Measurements from ENCODE around the gene CENPP.
"Not testable (repeated sequence)": the region's sequence is repeated elsewhere in the genome, so short reads cannot be mapped to it uniquely, and the experiment has no call there.

CENPP gene

DNA sequence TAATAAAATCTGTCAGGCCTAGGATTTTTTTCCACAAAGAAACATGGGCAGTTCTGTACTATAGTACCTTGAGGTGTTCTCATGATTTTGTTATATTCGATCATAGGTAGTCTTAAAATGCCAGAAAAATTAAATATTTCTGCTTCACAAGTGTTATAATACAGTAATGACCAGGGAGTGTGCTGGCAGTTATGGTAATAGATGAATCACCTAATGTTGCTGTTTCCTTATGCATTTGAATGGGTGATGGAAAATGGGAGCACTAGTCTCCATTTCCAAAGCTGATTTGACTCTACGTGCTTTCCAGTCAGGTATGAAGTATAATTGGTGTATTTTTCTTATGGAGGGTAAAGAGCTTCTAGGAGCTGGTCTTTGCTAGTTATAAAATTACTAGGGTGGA, 54.9 kb downstream of the CENPP start:
- DNase-seq (ENCODE audit: low spot score), result no peak

GRCh38 chr9:92381775-92382174, 56.0 kb downstream of the CENPP start:
- DNase-seq (ENCODE audit: low spot score), result no peak

- no peak for DNase-seq (ENCODE audit: low spot score)
Observed at GRCh38 chr9:92384375-92384774, 58.6 kb downstream of the CENPP start.

- DNase-seq (ENCODE audit: low spot score), result no peak
Observed at GRCh38 chr9:92385001-92385400, 59.2 kb downstream of the CENPP start.

DNA sequence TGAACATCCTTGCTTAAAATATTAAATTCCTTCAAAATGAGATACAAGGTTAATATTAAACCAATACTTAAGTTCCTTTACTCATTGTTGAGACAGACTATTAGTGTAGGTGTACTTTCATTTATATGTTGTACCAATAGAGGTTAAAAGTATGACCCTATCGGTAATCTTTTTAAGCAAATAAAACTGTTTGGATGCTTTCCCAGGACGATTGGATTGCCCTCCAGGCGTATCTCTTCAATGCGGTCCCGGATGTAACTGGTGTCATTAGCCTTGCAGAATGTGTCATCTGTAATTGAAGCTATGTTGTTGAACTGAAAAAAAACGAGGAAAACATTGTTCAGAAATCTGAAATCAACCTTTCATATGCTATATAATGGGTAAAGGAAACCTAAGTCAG, 59.7 kb downstream of the CENPP start:
- no peak for DNase-seq (ENCODE audit: low spot score)

DNA sequence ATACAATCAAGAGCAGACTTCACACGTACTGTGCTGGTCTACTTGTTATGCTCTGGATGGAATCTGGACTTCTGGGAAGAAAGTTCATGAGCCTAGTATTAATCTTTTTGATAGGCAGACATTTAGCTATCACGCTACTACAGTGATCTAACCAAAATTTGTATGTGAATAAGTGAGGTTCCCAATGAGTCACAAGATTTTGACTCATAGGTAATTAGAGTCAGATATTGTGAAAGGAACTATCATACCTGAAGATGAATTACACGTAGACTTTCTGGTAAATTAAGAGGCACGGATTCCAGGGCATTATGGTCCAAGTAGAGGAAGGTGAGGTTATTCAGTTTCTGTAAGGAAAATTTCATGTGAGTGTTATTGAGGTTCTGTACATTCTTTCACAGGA, 60.2 kb downstream of the CENPP start:
- no peak for DNase-seq (ENCODE audit: low spot score)

- no peak for DNase-seq (ENCODE audit: low spot score)
Observed at GRCh38 chr9:92392690-92393089, 66.9 kb downstream of the CENPP start.

GRCh38 chr9:92393686-92394085, 67.9 kb downstream of the CENPP start:
- no peak for DNase-seq (ENCODE audit: low spot score)

- no peak for DNase-seq (ENCODE audit: low spot score)
Observed at GRCh38 chr9:92395617-92396016, 69.9 kb downstream of the CENPP start.

DNA sequence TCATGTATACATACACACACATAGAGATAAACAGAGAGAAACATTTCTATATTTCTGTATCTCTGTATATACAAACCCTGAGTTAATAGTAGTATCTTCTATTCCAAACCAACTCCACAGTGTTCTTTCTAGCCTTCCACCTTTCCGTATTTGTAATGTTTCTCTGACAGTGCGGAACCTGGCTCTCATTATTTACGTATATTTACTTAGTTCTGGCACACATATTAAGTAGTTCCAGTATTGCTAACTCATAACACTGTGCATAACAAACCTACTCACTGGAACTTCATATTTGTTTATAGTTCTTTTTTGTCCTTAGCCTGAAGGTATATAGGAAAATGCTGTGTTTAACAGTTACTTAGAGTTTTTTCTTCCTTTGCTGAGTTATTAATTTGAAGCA, 72.1 kb downstream of the CENPP start:
- no peak for DNase-seq (ENCODE audit: low spot score)

GRCh38 chr9:92402360-92402759, 76.6 kb downstream of the CENPP start:
- DNase-seq (ENCODE audit: low spot score), result no peak

DNA sequence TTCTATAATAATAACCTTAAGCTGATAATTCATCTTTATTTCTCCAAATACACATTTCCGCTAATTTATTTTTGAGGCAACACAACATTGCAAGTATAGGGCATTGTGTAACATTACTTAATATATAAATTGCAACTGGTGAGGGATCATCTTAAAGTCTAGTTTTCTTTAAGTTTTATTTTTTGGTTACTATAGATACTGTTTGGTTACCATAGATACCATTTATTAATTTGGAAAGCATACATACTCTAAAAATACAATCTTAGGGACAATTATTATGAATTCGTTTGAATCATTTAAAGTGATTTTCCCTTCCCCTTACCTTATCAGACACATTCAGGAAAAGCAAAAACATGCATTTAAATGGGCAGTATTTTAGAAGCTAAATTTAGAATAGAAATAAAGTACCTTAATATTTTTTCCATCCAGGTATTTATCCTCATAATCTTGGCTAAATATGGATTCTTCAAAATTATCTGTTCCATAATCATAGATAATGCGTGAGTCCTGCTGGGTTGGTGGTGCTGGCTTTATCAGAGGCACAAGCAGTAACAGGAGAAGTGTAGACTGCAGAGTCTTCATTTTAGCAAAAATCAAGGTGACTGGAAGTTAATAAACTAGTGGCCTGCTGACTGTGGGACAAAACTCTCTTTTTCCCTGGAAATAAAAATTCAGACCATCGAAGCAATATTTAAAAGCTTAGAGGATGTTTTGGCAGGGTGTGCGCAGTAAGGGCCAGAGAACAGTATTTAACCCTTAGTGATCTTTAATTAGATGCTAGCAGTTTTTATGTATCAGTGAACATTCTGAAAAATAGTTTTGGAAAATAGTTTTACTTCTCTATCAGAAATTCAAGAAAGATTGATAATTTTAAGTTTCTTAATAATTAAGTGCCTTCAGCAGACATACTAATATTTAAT, 77.3 kb downstream of the CENPP start:
- no peak for DNase-seq (ENCODE audit: low spot score)

DNA sequence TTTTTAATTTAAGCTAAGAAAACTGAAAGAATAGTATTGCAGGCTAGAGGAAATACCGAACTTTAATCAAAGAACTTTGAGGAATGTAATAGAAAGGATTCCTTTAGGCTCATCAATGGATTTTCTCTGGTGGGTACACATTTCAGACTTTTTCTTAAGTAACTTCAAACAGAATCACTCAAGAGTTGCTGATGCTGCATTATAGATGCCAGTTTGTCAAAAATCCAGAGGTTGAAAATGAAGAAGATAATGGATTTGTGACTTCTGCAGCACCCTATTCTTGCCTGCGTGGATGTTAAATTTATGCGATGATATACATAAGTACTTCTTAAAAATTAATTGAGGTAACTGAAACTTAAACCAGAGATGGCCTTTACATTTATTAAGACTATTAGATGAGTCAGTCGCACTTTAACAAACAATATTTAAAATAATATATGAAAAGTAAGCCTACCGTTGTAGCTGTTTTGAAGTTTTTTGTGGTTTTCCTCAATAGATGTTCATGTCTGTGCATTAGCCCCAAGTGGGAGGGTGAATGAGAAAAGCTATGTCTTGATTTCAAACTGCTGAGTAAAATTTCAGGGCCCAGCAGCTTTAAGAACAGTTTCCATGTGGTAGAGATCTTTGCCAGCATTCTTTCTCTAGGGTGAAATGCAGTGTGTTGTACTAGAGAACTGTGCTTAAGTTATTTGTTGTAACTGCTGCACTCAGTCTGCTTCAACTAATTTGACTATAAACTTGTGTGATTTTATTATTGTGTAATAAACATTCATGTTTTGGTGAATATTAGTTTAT, 78.5 kb downstream of the CENPP start, which contains the start of gene OGN:
Gene OGN (minus strand): TSS at position 537 of the 795 bp plus-strand sequence. CDS start 1,171 bp downstream, outside the sequence.
- DNase-seq (ENCODE audit: low spot score), result no peak

- no peak for DNase-seq (ENCODE audit: low spot score)
Observed at GRCh38 chr9:92405818-92406217, 80.1 kb downstream of the CENPP start.

GRCh38 chr9:92406477-92406876, 80.7 kb downstream of the CENPP start:
- no peak for DNase-seq (ENCODE audit: low spot score)

GRCh38 chr9:92407818-92408217, 82.1 kb downstream of the CENPP start:
- no peak for DNase-seq (ENCODE audit: low spot score)

GRCh38 chr9:92408747-92409478, 83.2 kb downstream of the CENPP start:
- DNase-seq (ENCODE audit: low spot score), result no peak

DNA sequence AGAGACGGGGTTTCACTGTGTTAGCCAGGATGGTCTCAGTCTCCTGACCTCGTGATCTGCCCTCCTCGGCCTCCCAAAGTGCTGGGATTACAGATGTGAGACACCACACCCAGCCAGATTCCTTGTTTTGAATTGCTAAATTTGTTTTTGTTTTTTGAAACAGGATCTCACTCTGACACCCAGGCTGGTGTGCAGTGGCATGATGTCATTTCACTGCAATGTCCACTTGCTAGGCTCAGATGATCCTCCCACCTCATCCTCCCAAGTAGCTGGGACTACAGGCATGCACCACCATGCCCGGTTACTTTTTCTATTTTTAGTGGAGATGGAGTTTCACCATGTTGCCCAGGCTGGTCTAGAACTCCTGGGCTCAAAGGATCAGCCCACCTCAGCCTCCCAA, 85.4 kb downstream of the CENPP start:
- DNase-seq (ENCODE audit: low spot score), result not testable (repeated sequence)

- no peak for DNase-seq (ENCODE audit: low spot score)
Observed at GRCh38 chr9:92414566-92414965, 88.8 kb downstream of the CENPP start.

DNA sequence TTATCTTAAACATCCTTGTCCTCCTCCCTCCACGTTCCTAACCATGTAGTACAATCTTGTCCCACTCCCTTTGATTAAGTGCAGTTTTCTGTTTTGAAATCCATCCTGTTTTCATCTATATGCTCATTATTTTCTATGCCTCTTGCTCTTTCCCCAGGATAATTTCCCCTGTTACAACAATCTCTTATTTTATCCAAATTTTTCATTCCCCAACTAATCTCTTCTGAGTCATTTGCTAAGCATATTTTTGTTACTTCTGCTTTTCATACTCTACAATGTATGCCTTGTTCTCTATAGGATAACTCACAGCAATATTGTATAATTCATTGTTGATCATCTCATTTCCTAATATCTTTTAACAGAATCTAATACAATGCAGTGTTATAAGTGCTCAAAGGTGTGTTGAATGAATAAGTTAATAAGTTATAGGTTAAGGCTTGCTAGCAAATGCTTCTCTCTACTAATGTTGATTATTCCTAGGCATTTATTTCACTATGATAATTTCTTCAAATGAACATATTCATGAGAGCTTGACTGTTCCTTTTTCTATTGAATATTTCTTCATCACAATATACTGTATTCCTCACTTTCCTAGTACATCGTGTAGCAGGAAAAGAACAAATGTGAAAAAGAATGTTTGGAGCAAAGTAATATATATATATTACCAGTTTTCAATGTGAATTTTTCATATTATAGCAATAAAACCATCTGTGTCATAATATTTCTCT, 97.0 kb downstream of the CENPP start:
- no peak for DNase-seq (ENCODE audit: low spot score)

DNA sequence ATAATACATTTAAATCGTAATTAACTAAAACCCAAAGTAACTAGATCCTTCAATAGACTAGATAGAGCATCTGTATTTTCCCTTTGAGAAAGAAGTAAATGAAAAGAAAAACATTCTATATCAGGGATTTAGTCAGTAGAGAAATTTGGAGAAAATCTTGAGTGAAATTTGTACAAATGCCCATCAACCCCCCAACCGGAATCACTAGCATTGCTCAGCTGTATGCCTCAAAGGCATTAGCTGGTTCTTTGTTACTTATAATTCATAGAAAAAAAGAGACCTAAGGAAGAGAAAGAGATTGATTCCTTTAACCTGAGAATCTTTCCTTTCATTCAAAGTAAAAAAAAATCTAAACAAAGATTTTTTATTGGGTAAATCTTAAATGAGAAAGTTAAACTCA, 97.9 kb downstream of the CENPP start:
- DNase-seq (ENCODE audit: low spot score), result no peak

GRCh38 chr9:92424340-92424739, 98.6 kb downstream of the CENPP start, which contains the start of gene OMD:
Gene OMD, minus strand, starts transcription at chr9:92424471. Its CDS starts 6,913 bp downstream, at chr9:92417558.
- no peak for DNase-seq (ENCODE audit: low spot score)

All from hematopoietic multipotent progenitor cell treated with erythropoietin and hydrocortisone succinate and interleukin-3 and kit ligand, for 15 days (in vitro differentiated cells).